Measurements from ENCODE around the gene MMS22L.
A peak's percentile ranks its signal among the peaks of the same experiment; 100 is the strongest.

MMS22L gene

GRCh38 chr6:97262676-97263075 lies 20.3 kb downstream of the MMS22L start:
- no peak overlapping the region for H3K4me3 ChIP-seq (ENCODE audit: control insufficient read depth, low read depth, low read length)
- no peak for TF ChIP-seq CTCF (IDR thresholded peaks at IDR 0.05; ENCODE audit: control insufficient read depth, insufficient read depth, low read depth, low read length, missing control alignments)
- DNase-seq (ENCODE audit: low read depth), result no peak

GRCh38 chr6:97246842-97247241 lies 36.2 kb downstream of the MMS22L start:
- DNase-seq (ENCODE audit: low read depth), result no peak
- H3K4me3 ChIP-seq (ENCODE audit: control insufficient read depth, low read depth, low read length), result no peak overlapping the region

GRCh38 chr6:97240222-97240621 lies 42.8 kb downstream of the MMS22L start:
- H3K4me3 ChIP-seq (ENCODE audit: control insufficient read depth, low read depth, low read length), result no peak overlapping the region
- no peak for TF ChIP-seq CTCF (IDR thresholded peaks at IDR 0.05; ENCODE audit: control insufficient read depth, insufficient read depth, low read depth, low read length, missing control alignments)
- peak; percentile 8 for DNase-seq (ENCODE audit: low read depth)

More at GRCh38 chr6:97246842-97247241, 36.2 kb downstream of the MMS22L start:
- no peak for TF ChIP-seq CTCF (IDR thresholded peaks at IDR 0.05; ENCODE audit: control insufficient read depth, insufficient read depth, low read depth, low read length, missing control alignments)

- H3K4me3 ChIP-seq (ENCODE audit: control insufficient read depth, low read depth, low read length), result no peak overlapping the region
- TF ChIP-seq CTCF (IDR thresholded peaks at IDR 0.05; ENCODE audit: control insufficient read depth, insufficient read depth, low read depth, low read length, missing control alignments), result no peak
- DNase-seq (ENCODE audit: low read depth), result no peak
These were observed 51.1 kb downstream of the MMS22L start for GRCh38 chr6:97231911-97232310.

- no peak for TF ChIP-seq CTCF (IDR thresholded peaks at IDR 0.05; ENCODE audit: control insufficient read depth, insufficient read depth, low read depth, low read length, missing control alignments)
- no peak overlapping the region for H3K4me3 ChIP-seq (ENCODE audit: control insufficient read depth, low read depth, low read length)
- no peak for DNase-seq (ENCODE audit: low read depth)
These were observed 60.1 kb downstream of the MMS22L start for GRCh38 chr6:97222903-97223302.

GRCh38 chr6:97218912-97219311 lies 64.1 kb downstream of the MMS22L start:
- DNase-seq (ENCODE audit: low read depth), result no peak

More at GRCh38 chr6:97218912-97219311, 64.1 kb downstream of the MMS22L start:
- no peak for TF ChIP-seq CTCF (IDR thresholded peaks at IDR 0.05; ENCODE audit: control insufficient read depth, insufficient read depth, low read depth, low read length, missing control alignments)
- H3K4me3 ChIP-seq (ENCODE audit: control insufficient read depth, low read depth, low read length), result no peak overlapping the region
